T-helper 2 cell treated with Interferon-gamma antibody and Interleukin-4, amounts not matched to agents 5 μg/mL and 100 μg/mL, for 36 hours (primary cell): Measurements from ENCODE around the gene ARFGAP3.

ENCODE experiments used
- DNase-seq: peaks from one replicate; pipeline ENCODE4 v3.0.0; 2021; ENCODE audit warnings: low spot score
- H3K27ac Mint-ChIP-seq: one replicate; pipeline ENCODE4 v1.8.0; 2021; ENCODE audit warnings: mild to moderate bottlenecking, mixed read lengths
- H3K27me3 Mint-ChIP-seq: one replicate; pipeline ENCODE4 v1.8.0; 2021; ENCODE audit warnings: low read depth, mixed read lengths
- H3K36me3 Mint-ChIP-seq: one replicate; pipeline ENCODE4 v1.8.0; 2021; ENCODE audit warnings: low read depth, mixed read lengths
- H3K4me1 Mint-ChIP-seq: one replicate; pipeline ENCODE4 v1.8.0; 2021; ENCODE audit warnings: low read depth, mixed read lengths
- H3K4me3 Mint-ChIP-seq: one replicate; pipeline ENCODE4 v1.8.0; 2022; ENCODE audit warnings: mild to moderate bottlenecking, moderate library complexity, mixed read lengths
- H3K9me3 Mint-ChIP-seq: one replicate; pipeline ENCODE4 v1.8.0; 2021; ENCODE audit warnings: mixed read lengths

The ARFGAP3 gene

DNA sequence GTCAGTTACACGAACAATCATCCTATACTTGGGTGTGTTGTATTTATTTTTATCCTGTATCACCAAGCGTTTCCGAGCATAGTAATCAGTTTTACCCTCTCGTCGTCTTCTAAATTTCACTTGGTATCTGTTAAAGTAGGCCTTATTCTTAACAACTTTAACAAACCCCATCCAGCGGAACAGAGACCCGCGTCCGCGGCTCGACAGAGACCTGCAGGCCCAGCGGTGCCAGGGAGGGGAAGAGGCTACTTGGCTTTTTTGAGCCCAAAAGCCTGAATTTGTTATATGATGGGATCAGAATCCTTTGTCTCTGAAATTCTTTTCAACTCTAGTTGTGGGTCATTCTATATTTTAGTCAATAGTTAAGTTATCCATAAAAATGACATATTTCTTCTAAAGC, 79.9 kb downstream of the ARFGAP3 start:
- no peaks in the 10 kb centered on the region for H3K36me3 Mint-ChIP-seq
- no peak for DNase-seq
- no peaks in the 10 kb centered on the region for H3K27me3 Mint-ChIP-seq
- H3K27ac Mint-ChIP-seq = no peak overlapping the region
- no peaks in the 10 kb centered on the region for H3K9me3 Mint-ChIP-seq
- H3K4me3 Mint-ChIP-seq = no peak overlapping the region
- peaks cover 2% of the 10 kb centered on the region for H3K4me1 Mint-ChIP-seq

DNA sequence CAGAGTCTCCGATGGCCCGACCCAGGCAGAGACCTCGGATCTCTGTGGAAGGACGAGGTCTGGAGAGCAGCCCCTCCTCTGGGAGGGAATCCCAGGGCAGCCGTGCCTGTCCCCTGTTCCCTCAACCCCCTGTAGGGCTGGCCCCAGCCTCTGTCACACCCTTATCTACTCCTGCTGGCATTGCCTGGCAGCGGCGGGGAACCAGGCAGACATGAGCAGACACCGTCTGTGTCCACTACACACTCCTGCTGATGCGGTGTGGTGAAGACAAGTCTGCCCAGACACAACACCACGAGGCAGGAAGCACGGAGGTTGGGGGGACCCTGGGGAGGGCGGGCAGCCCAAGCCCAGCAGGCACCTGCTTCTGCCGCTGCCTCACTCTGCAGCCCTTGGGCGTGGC, 83.9 kb downstream of the ARFGAP3 start:
- no peak overlapping the region for H3K27ac Mint-ChIP-seq
- no peaks in the 10 kb centered on the region for H3K4me1 Mint-ChIP-seq
- H3K27me3 Mint-ChIP-seq = no peaks in the 10 kb centered on the region
- no peaks in the 10 kb centered on the region for H3K36me3 Mint-ChIP-seq
- no peak overlapping the region for H3K4me3 Mint-ChIP-seq
- no peak for DNase-seq
- H3K9me3 Mint-ChIP-seq = no peaks in the 10 kb centered on the region

DNA sequence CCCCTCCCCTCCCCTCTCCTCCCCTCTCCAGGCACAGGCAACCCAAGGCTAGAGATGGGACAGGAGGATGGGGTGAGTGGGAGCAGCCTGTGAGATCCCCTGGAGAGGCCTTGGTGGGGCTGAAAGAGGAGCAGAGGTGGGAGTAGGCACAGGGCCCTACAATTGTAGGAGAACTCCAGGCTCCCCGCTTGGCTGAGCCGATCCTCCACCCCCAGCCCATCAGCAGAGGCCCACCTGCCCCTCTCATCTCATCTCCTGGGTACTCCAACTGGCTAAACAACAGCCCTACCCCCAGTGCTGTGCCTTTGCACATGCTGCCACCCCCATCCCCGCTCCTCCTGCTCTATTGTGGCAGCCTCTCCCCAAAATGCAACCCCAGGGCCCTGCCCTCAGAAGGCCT, 84.4 kb downstream of the ARFGAP3 start:
- DNase-seq = no peak
- Mint-ChIP-seq H3K9me3 (no peaks in the 10 kb centered on the region), H3K4me3 (no peak overlapping the region), H3K4me1 (no peaks in the 10 kb centered on the region), H3K27me3 (no peaks in the 10 kb centered on the region), H3K36me3 (no peaks in the 10 kb centered on the region), H3K27ac (no peak overlapping the region)

DNA sequence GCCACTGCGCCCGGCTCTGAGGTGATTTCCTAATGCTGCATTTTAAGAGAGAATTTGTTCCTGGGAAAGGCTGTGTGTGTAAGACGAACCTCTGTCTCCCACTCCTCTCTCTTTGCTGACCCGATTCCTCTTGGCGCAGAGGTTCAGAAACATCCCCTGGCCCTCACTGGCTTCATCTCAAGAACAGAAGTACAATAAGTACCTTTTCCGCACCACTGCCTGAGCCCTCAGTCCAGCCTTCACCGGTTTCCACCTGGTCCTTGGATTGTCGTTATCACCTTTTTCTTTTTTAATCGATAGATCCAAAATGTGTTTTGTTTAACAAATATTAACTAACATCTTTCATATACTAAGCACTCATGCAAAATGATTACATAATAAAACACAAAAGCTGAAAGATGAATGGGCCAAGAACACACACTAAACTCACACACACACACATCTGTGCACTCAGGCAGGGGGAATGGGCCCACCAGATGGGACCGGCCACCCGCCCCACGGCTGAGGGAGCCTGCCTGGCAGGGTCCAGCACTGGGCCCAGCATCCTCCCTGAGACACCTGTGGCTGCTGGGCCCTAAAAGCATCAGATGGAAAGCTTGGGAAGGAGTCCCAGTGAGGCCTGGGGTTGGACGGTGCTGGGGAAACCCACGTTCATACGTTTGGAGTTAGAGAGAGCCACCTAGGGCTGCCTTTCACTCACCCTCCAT, 86.0 kb downstream of the ARFGAP3 start:
- no peaks in the 10 kb centered on the region for H3K27me3 Mint-ChIP-seq
- H3K36me3 Mint-ChIP-seq = no peaks in the 10 kb centered on the region
- no peak overlapping the region for H3K4me3 Mint-ChIP-seq
- no peak for DNase-seq
- no peaks in the 10 kb centered on the region for H3K4me1 Mint-ChIP-seq
- H3K27ac Mint-ChIP-seq = no peak overlapping the region
- H3K9me3 Mint-ChIP-seq = no peaks in the 10 kb centered on the region

DNA sequence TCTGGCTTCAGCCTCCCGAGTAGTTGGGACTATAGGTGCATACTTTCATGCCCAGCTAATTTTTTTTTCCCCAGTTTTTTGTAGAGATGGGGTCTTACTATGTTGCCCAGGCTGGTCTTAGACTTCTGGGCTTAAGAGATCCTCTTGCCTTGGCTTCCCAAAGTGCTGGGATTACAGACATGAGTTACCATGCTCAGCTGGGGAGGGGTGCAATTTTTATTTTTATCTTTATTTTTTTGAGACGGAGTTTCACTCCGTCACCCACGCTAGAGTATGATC, 86.7 kb downstream of the ARFGAP3 start:
- Mint-ChIP-seq H3K9me3 (no peaks in the 10 kb centered on the region), H3K36me3 (no peaks in the 10 kb centered on the region), H3K27me3 (no peaks in the 10 kb centered on the region), H3K27ac (no peak overlapping the region), H3K4me3 (no peak overlapping the region), H3K4me1 (no peaks in the 10 kb centered on the region)
- DNase-seq = no peak

DNA sequence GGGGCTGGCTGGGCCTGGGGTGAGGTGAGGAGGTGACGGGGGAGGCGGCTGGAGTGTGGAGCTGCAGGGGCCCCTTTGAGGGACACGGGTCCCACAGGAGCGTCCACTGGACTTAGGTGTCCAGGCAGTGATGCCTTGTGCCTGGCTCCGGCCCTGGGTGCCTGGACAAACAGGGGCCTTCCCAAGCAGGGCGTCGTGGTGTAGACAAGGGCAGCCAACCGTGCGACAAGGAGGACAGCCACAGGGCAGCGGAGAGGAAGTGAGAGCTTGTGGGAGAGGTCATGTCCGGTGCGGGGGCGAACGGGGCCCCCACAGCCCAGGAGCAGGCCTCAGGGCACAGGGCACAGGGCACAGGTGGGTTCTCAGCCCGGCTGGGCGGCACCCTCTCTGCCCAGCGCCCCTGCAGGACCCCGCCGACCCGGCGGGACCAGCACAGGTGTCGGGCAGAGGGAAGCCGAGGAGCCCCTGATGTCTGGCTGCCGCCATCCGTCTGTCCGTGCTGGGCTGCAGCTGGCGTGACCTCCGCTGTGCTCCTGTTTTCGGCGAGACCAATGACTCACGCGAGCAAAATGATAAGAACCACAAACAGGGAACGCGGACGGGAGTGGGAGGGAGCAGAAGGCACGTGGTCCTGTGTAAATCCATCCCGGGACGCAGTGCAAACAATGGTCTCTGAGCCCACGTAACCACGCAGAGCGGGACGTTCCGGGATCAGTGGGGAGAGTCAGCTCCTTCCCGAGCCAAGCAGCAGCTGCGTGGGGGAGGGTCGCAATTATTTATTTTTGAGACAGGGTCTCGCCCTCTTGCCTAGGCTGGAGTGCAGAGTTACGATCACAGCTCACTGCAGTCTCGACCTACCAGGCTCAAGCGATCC, 87.3 kb downstream of the ARFGAP3 start:
- H3K27ac Mint-ChIP-seq = peak overlapping the region; percentile 36
- DNase-seq = no peak
- H3K27me3 Mint-ChIP-seq = no peaks in the 10 kb centered on the region
- H3K9me3 Mint-ChIP-seq = no peaks in the 10 kb centered on the region
- H3K36me3 Mint-ChIP-seq = no peaks in the 10 kb centered on the region
- no peaks in the 10 kb centered on the region for H3K4me1 Mint-ChIP-seq
- H3K4me3 Mint-ChIP-seq = no peak overlapping the region

DNA sequence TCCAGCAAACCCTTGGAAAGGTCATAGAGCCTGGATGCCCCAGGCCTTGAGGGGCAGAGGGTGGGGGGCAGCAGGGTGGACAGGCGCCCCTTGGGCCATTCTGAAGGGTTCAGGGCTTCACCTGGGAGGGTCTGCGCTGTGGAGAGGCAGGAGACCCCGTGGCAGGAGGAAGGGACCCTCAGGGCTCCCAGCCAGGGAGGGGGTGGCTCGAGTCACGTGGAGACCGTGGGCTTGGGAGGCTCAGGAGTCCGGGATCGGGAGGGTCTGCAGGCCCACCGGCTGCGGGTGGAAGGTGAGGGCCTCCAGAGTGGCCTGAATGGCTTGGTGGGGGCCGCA, 87.9 kb downstream of the ARFGAP3 start:
- H3K4me1 Mint-ChIP-seq = no peaks in the 10 kb centered on the region
- no peak for DNase-seq
- H3K4me3 Mint-ChIP-seq = no peak overlapping the region
- no peaks in the 10 kb centered on the region for H3K9me3 Mint-ChIP-seq
- H3K27ac Mint-ChIP-seq = no peak overlapping the region
- H3K36me3 Mint-ChIP-seq = no peaks in the 10 kb centered on the region
- no peaks in the 10 kb centered on the region for H3K27me3 Mint-ChIP-seq

DNA sequence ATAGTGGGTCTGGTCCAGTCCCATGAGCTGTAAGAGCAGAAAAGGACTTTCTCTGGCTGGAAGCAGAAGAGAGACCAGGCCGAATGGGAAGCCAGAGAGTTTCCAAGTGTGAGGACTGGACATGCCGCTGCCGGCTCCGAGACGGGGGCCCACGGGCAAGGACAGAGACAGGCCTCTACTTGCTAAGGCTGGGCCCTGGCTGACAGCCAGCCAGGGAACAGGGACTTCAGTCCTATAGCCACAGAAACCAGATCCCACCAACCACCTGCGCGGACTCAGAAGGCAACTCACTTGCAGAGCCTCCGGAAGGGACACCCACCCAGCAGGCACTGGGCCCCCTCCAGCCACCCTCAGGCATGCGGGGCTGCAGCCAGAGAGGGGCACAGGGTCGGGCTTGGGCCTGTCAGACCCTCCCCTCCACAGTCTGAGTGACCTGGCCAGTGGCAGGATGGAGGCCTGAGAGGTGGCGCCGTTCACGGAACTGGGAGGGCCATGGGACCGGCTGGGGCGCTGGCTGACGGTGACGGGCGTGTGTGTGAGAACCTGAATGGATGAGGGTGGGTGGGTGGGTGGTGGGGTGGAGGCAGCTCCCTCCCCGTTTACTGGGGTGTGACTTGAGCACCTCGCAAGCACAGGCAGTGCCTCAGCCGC, 88.6 kb downstream of the ARFGAP3 start:
- Mint-ChIP-seq H3K4me3 (no peak overlapping the region), H3K4me1 (no peaks in the 10 kb centered on the region), H3K27me3 (no peaks in the 10 kb centered on the region), H3K36me3 (no peaks in the 10 kb centered on the region), H3K9me3 (no peaks in the 10 kb centered on the region), H3K27ac (no peak overlapping the region)
- no peak for DNase-seq

DNA sequence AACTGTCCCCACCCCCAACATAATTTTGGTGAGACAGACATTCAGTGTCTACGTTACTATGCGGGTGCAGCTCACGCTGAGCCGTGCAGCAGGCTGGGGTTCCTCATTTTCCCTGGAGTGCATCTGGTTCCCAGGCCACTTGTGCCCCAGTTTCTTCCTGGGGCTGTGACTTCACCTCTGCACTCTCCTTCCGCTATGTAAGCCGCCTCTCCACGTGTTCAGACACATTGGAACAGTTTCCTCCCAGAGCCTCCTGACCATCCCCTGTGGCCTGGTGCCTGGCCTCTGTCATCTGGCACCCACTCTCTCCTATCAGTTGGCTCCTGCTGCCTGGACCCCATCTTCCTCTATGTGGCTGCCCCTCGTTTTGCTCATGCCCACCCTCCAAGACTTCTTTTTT, 90.2 kb downstream of the ARFGAP3 start:
- H3K9me3 Mint-ChIP-seq = no peaks in the 10 kb centered on the region
- H3K4me3 Mint-ChIP-seq = no peak overlapping the region
- H3K27ac Mint-ChIP-seq = no peak overlapping the region
- H3K36me3 Mint-ChIP-seq = no peaks in the 10 kb centered on the region
- H3K27me3 Mint-ChIP-seq = no peaks in the 10 kb centered on the region
- no peak for DNase-seq
- H3K4me1 Mint-ChIP-seq = no peaks in the 10 kb centered on the region

DNA sequence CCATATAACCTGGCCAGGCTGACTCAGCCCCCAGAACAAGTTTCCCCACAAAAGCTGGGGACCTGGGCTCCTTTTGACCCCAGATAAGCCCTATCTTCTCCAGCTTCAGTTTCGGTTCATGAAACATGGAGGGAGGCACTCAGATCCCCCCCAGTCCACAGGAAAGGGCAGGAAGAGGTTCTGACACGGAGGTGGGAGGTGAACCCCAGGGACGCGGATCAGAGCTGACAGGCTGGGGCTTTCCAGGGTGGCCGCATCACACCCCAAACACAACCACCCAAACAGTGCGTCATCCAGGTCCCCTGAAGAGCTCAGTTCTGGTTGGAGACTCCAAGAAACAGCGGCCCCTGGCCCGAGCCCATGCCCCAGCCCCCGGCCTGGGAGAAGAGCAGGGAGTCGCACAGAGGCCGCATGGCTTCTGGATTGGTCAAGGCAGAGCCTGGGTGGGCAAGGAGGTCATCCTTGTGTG, 92.1 kb downstream of the ARFGAP3 start:
- no peak for DNase-seq
- H3K4me1 Mint-ChIP-seq = no peaks in the 10 kb centered on the region
- H3K27me3 Mint-ChIP-seq = no peaks in the 10 kb centered on the region
- H3K4me3 Mint-ChIP-seq = no peak overlapping the region
- no peaks in the 10 kb centered on the region for H3K36me3 Mint-ChIP-seq
- no peaks in the 10 kb centered on the region for H3K9me3 Mint-ChIP-seq
- H3K27ac Mint-ChIP-seq = no peak overlapping the region

DNA sequence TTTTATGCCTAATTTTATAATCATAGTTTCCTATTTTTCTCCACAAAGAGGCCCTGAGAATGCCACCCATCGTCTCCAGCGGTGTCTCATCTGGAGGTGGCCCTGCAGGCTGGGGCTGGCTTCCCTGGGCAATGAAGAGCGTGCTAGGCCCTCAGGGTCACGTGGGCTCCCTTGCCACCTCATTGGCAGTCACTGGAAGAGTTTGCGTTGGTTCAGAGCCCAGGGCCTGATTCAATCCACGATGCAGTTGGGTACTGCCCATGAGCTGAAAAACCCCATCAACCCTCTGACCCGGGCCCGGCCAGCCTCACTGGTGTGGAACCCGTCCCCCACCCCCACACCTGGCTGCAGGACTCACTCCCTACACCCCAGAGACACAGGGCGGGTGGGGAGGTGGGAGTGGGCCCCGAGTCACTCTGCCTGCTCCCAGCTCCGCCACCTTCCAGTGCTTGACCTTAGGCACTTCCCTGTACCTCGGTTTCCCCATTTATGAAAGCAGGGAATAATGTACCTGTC, 93.0 kb downstream of the ARFGAP3 start:
- Mint-ChIP-seq H3K27me3 (no peaks in the 10 kb centered on the region), H3K9me3 (no peaks in the 10 kb centered on the region), H3K36me3 (no peaks in the 10 kb centered on the region), H3K4me1 (no peaks in the 10 kb centered on the region), H3K27ac (no peak overlapping the region), H3K4me3 (no peak overlapping the region)
- DNase-seq = no peak

DNA sequence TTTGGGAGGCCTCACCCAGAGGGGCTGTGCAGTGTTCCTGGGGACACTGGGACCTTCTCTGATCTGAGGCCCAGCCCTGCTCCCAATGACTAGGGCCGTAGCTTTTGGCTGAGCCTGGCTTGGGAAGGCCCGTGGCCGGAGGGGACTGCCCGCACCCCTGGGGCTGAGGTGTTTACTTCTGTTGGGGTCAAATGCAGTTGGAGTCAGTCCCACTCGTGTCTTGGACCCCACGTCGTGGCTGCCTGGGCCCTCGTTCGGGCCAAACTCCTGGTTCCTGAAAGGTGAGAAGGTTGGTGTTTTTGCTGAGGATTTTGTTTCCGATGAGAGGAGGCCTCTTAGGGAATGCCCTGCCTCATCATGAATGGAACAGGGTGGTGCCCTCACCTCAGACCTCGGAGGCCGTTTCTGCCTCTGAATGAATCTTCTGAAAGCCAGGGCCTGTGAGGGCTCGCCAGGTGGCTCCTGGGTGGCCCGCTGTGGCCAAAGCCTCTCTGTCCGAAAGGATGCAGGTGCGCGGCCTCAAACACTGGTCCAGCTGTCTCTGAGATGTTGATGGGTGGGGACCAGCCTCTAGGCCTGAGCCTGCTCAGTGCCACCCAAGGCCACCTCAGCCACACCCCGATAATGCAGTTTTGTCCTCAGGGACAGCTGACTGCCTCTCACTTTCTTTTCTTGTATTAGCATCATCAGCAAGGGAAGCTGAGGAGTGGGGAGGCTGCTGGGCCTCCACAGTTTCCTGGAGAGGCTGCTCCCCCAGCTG, 96.1 kb downstream of the ARFGAP3 start:
- Mint-ChIP-seq H3K9me3 (no peaks in the 10 kb centered on the region), H3K27ac (no peak overlapping the region), H3K27me3 (no peaks in the 10 kb centered on the region), H3K4me1 (no peaks in the 10 kb centered on the region), H3K4me3 (no peak overlapping the region), H3K36me3 (no peaks in the 10 kb centered on the region)
- no peak for DNase-seq

DNA sequence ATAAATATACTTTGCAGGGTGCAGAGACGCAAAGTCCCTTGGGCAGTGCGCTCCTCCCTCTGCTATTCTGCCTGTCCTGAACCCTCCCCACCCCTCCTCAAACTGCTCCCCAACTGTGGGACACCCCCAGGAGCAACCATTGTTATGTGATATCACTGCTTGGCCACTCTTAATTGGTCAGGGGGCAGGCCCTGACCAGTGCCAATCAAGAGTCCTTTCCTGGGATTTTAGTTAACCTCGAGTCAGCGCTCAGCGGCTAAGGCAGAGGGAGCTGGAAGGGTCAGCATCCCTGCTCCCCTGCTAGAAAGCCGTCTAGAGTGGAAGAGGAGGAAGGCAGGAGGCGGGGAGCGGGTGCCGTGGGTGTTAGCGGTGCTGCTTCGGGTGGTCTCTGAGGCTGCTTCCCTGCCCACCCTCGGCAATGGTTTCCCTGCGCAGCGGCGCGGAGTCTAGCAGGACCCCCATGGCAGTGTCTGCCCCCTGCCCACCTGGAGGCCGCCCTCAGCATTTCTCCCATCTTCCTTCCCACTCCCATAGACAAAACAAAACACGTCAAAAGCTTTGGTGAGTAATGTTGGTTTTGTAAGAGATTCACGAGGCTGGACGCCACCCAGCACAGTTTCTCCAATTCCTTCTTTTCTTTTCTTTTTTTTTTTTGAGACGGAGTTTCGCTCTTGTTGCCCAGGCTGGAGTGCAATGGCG, 98.0 kb downstream of the ARFGAP3 start:
- no peak for DNase-seq
- no peaks in the 10 kb centered on the region for H3K36me3 Mint-ChIP-seq
- no peaks in the 10 kb centered on the region for H3K27me3 Mint-ChIP-seq
- H3K4me1 Mint-ChIP-seq = no peaks in the 10 kb centered on the region
- no peak overlapping the region for H3K27ac Mint-ChIP-seq
- no peaks in the 10 kb centered on the region for H3K9me3 Mint-ChIP-seq
- H3K4me3 Mint-ChIP-seq = no peak overlapping the region
